ENCODE results near the gene TMEM45B.

TMEM45B gene

DNA sequence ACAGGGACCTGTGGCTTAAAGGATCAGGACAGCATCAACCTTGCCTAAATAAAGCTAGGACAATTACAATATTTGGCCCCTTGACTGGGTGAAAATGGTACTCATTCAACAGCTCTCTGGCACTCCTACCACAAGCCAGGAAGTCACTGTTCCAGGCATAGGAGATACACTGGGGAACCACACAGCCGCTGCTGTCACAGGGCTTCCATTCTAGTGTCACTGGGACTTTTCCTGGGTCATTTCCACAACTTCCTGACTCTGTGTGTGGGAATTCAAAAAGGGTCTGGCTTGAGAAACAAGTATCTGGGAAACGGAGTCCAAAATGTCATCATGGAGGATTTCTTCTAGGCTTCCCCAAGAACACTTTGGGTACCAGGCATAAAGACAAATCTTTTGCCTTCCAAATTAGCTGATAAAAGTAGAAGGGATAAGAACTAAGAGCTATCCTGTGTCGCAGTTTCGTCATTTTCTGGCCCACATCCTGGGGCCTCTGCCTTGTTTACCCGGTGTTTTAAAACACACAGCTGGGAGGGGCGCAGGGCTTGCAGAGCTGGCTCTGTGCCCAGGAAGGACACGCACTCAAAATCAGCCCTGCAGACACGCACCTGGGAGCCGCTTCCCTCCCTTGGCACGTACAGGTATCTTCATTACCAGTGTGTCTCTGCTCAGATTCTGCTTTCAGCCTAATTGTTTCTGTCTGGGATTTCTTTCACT lies 38.0 kb downstream of the TMEM45B start:
- DNase-seq (ENCODE audit: low spot score): no peak
- TF ChIP-seq, protein P1, sequence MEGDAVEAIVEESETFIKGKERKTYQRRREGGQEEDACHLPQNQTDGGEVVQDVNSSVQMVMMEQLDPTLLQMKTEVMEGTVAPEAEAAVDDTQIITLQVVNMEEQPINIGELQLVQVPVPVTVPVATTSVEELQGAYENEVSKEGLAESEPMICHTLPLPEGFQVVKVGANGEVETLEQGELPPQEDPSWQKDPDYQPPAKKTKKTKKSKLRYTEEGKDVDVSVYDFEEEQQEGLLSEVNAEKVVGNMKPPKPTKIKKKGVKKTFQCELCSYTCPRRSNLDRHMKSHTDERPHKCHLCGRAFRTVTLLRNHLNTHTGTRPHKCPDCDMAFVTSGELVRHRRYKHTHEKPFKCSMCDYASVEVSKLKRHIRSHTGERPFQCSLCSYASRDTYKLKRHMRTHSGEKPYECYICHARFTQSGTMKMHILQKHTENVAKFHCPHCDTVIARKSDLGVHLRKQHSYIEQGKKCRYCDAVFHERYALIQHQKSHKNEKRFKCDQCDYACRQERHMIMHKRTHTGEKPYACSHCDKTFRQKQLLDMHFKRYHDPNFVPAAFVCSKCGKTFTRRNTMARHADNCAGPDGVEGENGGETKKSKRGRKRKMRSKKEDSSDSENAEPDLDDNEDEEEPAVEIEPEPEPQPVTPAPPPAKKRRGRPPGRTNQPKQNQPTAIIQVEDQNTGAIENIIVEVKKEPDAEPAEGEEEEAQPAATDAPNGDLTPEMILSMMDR (IDR thresholded peaks at IDR 0.05; ENCODE audit: extremely low read depth, missing control alignments): no peak

DNA sequence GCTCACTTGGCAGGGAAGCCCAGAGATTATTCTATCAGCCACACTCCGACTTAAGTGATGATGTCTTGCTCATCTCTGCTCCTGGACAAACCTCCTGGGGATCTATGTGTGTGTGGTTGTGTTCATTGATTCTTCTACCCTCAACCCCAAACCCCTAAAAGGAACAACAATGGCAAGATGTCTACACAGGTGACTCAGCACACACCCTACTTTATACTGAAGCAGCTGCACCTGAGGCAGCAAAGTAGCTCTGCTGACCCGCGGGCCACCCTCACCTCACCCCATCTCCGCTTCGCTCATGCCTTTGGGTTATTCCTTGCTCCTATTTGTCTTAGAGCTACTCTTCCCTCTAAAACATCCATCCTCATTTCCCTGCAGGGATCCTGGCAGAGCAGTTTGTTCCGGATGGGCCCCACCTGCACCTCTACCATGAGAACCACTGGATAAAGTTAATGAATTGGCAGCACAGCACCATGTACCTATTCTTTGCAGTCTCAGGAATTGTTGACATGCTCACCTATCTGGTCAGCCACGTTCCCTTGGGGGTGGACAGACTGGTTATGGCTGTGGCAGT lies 38.7 kb downstream of the TMEM45B start:
- TF ChIP-seq, protein P1 (IDR thresholded peaks at IDR 0.05; ENCODE audit: extremely low read depth, missing control alignments): no peak
- no peak for DNase-seq (ENCODE audit: low spot score)

DNA sequence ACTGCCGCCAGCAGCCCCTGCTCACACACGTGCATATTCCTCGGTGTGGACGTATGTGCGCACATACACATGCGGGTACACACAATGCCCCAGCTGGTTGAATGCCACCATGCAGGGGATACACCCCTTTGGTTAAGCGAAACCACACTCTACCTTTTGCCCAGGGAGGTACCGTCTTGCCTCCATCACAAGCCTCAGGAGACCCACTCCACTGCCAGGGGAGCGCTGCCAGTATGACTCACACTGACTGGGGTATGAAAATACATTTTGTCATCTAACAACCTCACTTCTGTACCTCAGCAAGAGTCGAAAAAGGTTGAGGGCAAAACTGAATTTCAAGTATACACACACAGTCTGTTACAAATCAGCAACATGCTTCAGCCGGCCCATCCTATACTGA lies 39.4 kb downstream of the TMEM45B start:
- DNase-seq (ENCODE audit: low spot score): no peak
- TF ChIP-seq, protein P1 (IDR thresholded peaks at IDR 0.05; ENCODE audit: extremely low read depth, missing control alignments): no peak

DNA sequence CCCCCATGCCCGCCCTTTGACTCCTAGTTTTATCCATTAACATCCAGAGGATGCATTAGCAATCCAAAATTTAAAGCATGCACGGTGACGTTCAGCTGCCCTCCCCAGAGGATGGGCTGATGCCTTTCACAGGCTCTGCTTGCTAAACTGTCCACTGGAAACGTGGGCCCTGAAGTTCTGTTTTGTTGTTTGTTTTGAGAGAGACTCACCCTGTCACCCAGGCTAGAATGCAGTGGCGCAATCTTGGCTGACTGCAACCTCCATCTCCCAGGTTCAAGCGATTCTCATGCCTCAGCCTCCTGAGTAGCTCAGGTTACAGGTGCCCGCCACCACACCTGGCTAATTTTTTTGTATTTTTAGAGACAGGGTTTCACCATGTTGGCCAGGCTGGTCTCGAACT lies 40.4 kb downstream of the TMEM45B start:
- TF ChIP-seq, protein P1 (IDR thresholded peaks at IDR 0.05; ENCODE audit: extremely low read depth, missing control alignments): no peak
- no peak for DNase-seq (ENCODE audit: low spot score)

DNA sequence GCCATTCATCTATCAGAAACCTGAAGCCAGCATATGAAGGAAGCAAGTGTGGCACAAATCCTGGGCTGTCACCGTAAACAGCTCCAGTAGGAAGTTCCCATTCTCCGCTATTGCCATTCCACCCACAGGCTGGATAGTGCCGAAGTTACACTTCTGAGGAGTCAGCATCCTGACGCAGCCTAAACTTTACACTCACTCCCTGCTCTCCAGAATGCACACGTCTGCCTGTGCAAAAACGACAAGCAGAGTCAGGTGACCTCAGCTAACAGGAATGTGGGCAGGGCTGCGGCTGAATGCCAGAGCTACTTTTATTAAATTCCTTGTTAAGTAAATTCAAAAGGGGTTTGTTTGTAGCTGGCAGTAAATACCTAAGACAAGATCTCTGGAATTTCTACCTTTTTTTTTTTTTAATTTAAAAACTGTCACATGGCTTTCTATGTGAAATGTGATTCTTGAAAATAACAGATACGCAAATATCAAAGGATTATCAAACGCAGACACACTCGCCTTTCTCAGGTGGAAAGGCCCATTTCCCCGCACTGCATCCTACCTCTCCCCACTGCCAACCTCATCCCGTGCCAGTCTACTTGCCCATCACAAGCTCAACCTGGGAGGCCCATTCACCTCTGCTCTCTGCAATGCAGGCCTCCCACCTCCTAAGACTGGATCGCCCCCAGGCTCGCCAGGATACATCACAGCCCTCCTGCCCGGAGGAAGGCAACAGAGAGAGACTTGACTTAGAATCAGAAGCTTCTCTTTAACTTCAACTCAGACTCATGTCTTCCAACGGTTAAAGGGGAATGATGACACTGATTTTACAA lies 46.3 kb downstream of the TMEM45B start:
- TF ChIP-seq, protein P1 (IDR thresholded peaks at IDR 0.05; ENCODE audit: extremely low read depth, missing control alignments): no peak
- DNase-seq (ENCODE audit: low spot score): no peak

DNA sequence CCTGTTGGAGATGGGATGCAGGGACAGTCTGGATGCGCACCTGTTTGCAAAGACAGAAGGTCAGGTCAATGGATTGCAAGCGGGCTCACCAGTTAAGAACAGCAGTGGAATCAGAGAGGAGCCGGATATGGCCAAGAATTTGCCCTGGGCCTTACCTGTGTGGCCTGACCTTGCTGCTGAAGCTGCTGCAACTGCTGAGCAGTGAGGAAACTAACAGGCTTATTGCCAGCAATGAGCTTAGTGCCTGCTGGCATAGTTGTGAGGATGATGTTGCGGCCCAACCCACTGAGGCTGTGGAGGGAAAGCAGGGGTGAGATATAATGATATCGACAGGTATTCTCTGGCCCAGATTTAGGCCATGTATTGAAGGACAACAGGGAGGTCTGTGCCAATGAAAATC lies 49.2 kb downstream of the TMEM45B start:
- no peak for DNase-seq (ENCODE audit: low spot score)
- TF ChIP-seq, protein P1 (IDR thresholded peaks at IDR 0.05; ENCODE audit: extremely low read depth, missing control alignments): no peak

DNA sequence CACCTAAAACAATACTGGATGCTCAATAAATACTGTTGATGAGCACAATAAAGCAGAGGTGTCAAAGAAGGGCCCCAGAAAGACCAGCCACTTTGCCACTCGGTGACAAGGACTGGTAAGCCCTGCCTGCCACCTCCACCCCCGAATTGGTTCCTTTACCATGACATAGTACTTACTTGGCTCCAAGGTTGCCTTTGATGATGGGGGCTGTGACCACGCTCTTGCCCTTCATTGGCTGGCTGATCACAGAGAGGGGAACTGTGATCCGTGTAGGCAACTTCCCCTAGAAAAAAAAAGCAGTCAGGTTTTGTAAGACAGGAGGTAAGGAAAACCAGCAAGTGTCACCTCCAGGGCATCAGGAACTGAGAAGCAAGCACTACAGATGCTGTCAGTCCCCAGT lies 50.1 kb downstream of the TMEM45B start:
- no peak for DNase-seq (ENCODE audit: low spot score)
- TF ChIP-seq, protein P1 (IDR thresholded peaks at IDR 0.05; ENCODE audit: extremely low read depth, missing control alignments): no peak

Data from GM20000 (cell line).